ENCODE data around the gene MCRS1.
"Not testable (repeated sequence)": the region's sequence is repeated elsewhere in the genome, so short reads cannot be mapped to it uniquely, and the experiment has no call there.

Gene MCRS1

GRCh38 chr12:49509681-49510080 is 58.3 kb downstream of the MCRS1 start:
- not testable (repeated sequence) for DNase-seq
